Stomach (tissue), 4 donors: ENCODE data around the gene CAMK1G.

Experiments used
- POLR2AphosphoS5 ChIP-seq, 3 donors: sonication (generic); formaldehyde crosslinking; IDR thresholded peaks; one replicate each; pipeline ENCODE4 v1.6.1; 2016; ENCODE audit warnings: antibody characterized with exemption in 3 of 3
- TF ChIP-seq, protein P1 (sequence below), 7 experiments: fragments of 450-650 bp in 4 of 7; fragments of 200-600 bp in 3 of 7; sonication (generic) in 3 of 7; IDR thresholded peaks; one replicate each; pipeline ENCODE4 v1.5.1; 2016 to 2019; ENCODE audit warnings: antibody characterized with exemption in 7 of 7, control low read depth in 2 of 7, mild to moderate bottlenecking in 1 of 7

GRCh38 chr1:209633335-209633997 is 50.0 kb downstream of the CAMK1G start:
- no peak for TF ChIP-seq POLR2AphosphoS5 (IDR thresholded peaks at IDR 0.05)
- TF ChIP-seq, protein P1, sequence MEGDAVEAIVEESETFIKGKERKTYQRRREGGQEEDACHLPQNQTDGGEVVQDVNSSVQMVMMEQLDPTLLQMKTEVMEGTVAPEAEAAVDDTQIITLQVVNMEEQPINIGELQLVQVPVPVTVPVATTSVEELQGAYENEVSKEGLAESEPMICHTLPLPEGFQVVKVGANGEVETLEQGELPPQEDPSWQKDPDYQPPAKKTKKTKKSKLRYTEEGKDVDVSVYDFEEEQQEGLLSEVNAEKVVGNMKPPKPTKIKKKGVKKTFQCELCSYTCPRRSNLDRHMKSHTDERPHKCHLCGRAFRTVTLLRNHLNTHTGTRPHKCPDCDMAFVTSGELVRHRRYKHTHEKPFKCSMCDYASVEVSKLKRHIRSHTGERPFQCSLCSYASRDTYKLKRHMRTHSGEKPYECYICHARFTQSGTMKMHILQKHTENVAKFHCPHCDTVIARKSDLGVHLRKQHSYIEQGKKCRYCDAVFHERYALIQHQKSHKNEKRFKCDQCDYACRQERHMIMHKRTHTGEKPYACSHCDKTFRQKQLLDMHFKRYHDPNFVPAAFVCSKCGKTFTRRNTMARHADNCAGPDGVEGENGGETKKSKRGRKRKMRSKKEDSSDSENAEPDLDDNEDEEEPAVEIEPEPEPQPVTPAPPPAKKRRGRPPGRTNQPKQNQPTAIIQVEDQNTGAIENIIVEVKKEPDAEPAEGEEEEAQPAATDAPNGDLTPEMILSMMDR (IDR thresholded peaks at IDR 0.05), result no peak
